MV-4-11 (cell line): Measurements from ENCODE around the gene GPAT2.
A peak's percentile ranks its signal among the peaks of the same experiment; 100 is the strongest.
"Not testable (repeated sequence)": the region's sequence is repeated elsewhere in the genome, so short reads cannot be mapped to it uniquely, and the experiment has no call there.

Source experiments
- DNase-seq: peaks from one replicate; lab custom pipeline; 2025; lab: John Stamatoyannopoulos, UW

Gene GPAT2

GRCh38 chr2:96034792-96035191 is at the start of gene GPAT2:
Gene GPAT2 (minus strand): TSS chr2:96034916. CDS start chr2:96032359, 2,557 bp downstream.
- not testable (repeated sequence) for DNase-seq

- no peak for DNase-seq
Observed at GRCh38 chr2:96083989-96084857, 49.5 kb upstream of the GPAT2 start.

- no peak for DNase-seq
Observed at GRCh38 chr2:96083064-96083939, 48.6 kb upstream of the GPAT2 start.

- DNase-seq, result peak; percentile 19
Observed at GRCh38 chr2:96082211-96083063, 47.7 kb upstream of the GPAT2 start.

GRCh38 chr2:96081042-96081441 is 46.3 kb upstream of the GPAT2 start:
- DNase-seq, result no peak

- no peak for DNase-seq
Observed at GRCh38 chr2:96075199-96075771, 40.6 kb upstream of the GPAT2 start.

- no peak for DNase-seq
Observed at GRCh38 chr2:96074156-96074555, 39.4 kb upstream of the GPAT2 start.

GRCh38 chr2:96073170-96073775 is 38.6 kb upstream of the GPAT2 start:
- no peak for DNase-seq

GRCh38 chr2:96072746-96073145 is 38.0 kb upstream of the GPAT2 start:
- no peak for DNase-seq

- DNase-seq, result not testable (repeated sequence)
Observed at GRCh38 chr2:96071977-96072491, 37.3 kb upstream of the GPAT2 start.

GRCh38 chr2:96071087-96071976 is 36.6 kb upstream of the GPAT2 start:
- not testable (repeated sequence) for DNase-seq

GRCh38 chr2:96070351-96070750 is 35.6 kb upstream of the GPAT2 start:
- DNase-seq, result not testable (repeated sequence)

- DNase-seq, result not testable (repeated sequence)
Observed at GRCh38 chr2:96069878-96070277, 35.2 kb upstream of the GPAT2 start.

- not testable (repeated sequence) for DNase-seq
Observed at GRCh38 chr2:96067902-96068581, 33.3 kb upstream of the GPAT2 start.

GRCh38 chr2:96067098-96067660 is 32.5 kb upstream of the GPAT2 start:
- DNase-seq, result not testable (repeated sequence)

- DNase-seq, result not testable (repeated sequence)
Observed at GRCh38 chr2:96066511-96066910, 31.8 kb upstream of the GPAT2 start.

- not testable (repeated sequence) for DNase-seq
Observed at GRCh38 chr2:96065954-96066353, 31.2 kb upstream of the GPAT2 start.

- no peak for DNase-seq
Observed at GRCh38 chr2:96065381-96065930, 30.7 kb upstream of the GPAT2 start.
